BE2C (cell line): ENCODE results near the gene SMAD3.

Experiments
- DNase-seq: peaks from one replicate; pipeline ENCODE4 v3.0.0-alpha.2; 2020
- H3K27me3 ChIP-seq: fragments of 250-450 bp; sonication (Bioruptor Pico); 2 replicates; pipeline ENCODE4 v1.5.1; 2020; ENCODE audit warnings: mild to moderate bottlenecking
- H3K36me3 ChIP-seq: fragments of 250-450 bp; sonication (Bioruptor Pico); 2 replicates; pipeline ENCODE4 v1.5.1; 2020; ENCODE audit warnings: mild to moderate bottlenecking
- H3K4me1 ChIP-seq: fragments of 250-450 bp; sonication (Bioruptor Pico); 2 replicates; pipeline ENCODE4 v1.5.1; 2020
- H3K4me3 ChIP-seq: 2 replicates; pipeline ENCODE4 v1.5.1; 2011; ENCODE audit warnings: low read depth, low read length
- H3K9me3 ChIP-seq: fragments of 250-450 bp; sonication (Bioruptor Pico); 2 replicates; pipeline ENCODE4 v1.5.1; 2020
- CTCF ChIP-seq: IDR thresholded peaks from 2 replicates; pipeline ENCODE4 v1.5.1; 2012; ENCODE audit warnings: mild to moderate bottlenecking, low read depth, low read length

Gene SMAD3

DNA sequence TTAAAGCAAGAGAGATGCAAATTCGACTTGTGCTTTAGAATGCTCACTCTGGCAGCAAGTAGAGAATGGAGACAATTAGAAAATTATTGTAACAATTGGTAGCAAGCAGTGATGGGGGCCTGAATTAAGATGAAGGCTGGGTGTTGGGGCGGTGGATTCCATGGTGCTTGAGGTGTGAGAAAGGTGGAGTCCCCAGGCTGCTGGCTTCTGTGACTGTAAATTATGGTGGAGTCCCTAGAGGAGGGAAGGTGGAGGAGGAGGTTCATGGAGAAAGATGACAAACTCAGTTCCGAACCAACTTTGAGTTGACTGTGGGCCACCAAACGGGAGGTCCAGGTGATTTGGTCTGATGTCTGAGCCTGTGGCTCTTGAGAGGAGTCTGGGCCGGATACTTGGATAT lies 10.7 kb upstream of the SMAD3 start:
- DNase-seq: no peak
- no peak for TF ChIP-seq CTCF
- H3K27me3 ChIP-seq: no peaks in the 10 kb centered on the region
- no peaks in the 10 kb centered on the region for H3K36me3 ChIP-seq
- no peaks in the 10 kb centered on the region for H3K9me3 ChIP-seq
- no peak overlapping the region for H3K4me3 ChIP-seq
- H3K4me1 ChIP-seq: no peaks in the 10 kb centered on the region

DNA sequence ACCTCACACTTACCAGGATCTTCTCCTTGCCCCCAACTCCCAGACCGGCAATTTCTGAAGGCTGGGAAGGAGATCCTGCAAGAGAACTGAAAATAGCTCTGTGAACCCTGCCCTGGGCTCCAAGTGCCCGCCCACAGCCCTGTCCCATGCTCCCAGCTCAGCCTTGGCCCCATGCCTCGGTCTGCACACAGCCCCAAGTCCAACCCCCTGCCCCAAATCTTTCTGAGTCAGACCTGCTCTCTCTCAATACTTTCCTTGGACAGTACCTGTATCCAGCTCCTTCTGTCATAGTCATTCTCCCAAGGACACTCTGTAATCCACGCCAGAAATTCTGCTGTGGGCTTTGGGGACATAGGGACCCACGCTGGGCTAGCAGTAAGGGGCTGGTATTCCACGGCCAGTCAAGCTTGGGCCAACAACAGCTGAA lies 6.3 kb upstream of the SMAD3 start:
- Histone ChIP-seq H3K4me3 (no peak overlapping the region), H3K27me3 (no peaks in the 10 kb centered on the region), H3K4me1 (no peaks in the 10 kb centered on the region), H3K36me3 (no peaks in the 10 kb centered on the region), H3K9me3 (no peaks in the 10 kb centered on the region)
- DNase-seq: no peak
- no peak for TF ChIP-seq CTCF

- H3K9me3 ChIP-seq: no peaks in the 10 kb centered on the region
- H3K4me3 ChIP-seq: no peak overlapping the region
- TF ChIP-seq CTCF: no peak
- no peaks in the 10 kb centered on the region for H3K27me3 ChIP-seq
- H3K36me3 ChIP-seq: no peaks in the 10 kb centered on the region
- DNase-seq: no peak
- no peaks in the 10 kb centered on the region for H3K4me1 ChIP-seq
Measured at GRCh38 chr15:67061811-67062368, 3.5 kb upstream of the SMAD3 start.

- Histone ChIP-seq H3K4me3 (no peak overlapping the region), H3K27me3 (no peaks in the 10 kb centered on the region), H3K9me3 (no peaks in the 10 kb centered on the region), H3K4me1 (no peaks in the 10 kb centered on the region), H3K36me3 (no peaks in the 10 kb centered on the region)
- no peak for TF ChIP-seq CTCF
- DNase-seq: no peak
Measured at GRCh38 chr15:67062369-67062985, 2.9 kb upstream of the SMAD3 start.

GRCh38 chr15:67063689-67064606 lies 1.5 kb upstream of the SMAD3 start:
- Histone ChIP-seq H3K4me1 (no peaks in the 10 kb centered on the region), H3K4me3 (no peak overlapping the region), H3K9me3 (no peaks in the 10 kb centered on the region), H3K36me3 (no peaks in the 10 kb centered on the region), H3K27me3 (no peaks in the 10 kb centered on the region)
- no peak for TF ChIP-seq CTCF
- DNase-seq: no peak
